HG02885 (cell line): ENCODE data around the gene FLOT2.
"Not testable (repeated sequence)": the region's sequence is repeated elsewhere in the genome, so short reads cannot be mapped to it uniquely, and the experiment has no call there.

Source experiments
- ATAC-seq: cut with Tn5 transposase; IDR thresholded peaks from one replicate; pipeline ENCODE4 v1.9.1; 2021; ENCODE audit warnings: mild to moderate bottlenecking; ENCODE audit not compliant: unreplicated experiment, poor library complexity

Gene FLOT2

DNA sequence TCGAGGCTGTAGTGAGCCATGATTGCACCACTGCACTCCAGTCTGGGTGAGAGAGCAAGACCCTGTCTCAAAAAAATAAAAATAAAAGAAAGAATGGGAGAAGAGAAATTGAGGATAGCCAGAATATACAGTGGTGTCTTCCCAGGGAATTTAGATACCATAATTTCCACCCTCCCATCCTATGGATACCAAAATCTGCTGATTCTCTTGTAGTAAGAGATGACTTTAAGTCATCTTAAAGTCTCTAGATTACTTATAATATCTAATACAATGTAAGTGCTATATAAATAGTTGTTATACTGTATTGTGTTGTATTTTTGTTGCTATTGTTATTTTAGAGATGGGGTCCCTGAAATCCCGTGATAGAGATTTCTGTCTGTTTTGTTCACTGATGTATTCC is 44.2 kb downstream of the FLOT2 start:
- no peak for ATAC-seq

DNA sequence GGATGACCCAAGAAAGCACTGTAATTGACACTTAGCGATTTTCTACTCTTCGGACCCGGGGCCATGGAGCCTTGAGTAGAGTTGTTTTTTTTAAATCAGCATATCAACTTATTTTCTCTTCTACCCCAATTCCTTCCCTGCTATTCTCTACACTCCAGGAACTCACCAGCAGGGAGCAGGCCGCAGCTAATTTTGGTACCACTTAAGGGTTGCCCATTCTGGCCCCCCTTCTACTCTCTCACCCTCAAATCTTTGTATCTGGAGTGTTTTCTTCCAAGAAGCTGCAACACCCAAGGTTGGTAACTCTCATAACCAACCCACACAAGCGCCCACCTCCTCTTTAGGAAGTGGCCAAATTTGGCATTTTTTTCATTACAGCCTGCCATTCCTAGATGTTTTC is 48.3 kb downstream of the FLOT2 start:
- no peak for ATAC-seq

DNA sequence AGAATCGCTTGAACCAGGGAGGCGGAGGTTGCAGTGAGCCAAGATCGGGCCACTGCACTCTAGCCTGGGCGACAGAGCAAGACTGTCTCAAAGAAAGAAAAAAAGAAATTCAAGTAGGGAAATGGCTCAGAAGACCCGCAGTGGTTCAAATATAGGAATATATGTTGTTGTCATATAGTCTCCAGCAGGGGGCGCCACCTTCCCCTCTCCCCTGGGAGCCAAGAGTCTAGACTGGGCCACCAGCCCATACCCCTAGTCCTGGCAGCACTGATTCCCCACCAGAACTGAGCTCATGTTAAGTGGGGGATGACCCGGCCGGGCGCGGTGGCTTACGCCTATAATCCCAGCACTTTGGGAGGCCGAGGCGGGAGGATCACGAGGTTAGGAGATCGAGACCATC is 48.9 kb downstream of the FLOT2 start:
- ATAC-seq = not testable (repeated sequence)

DNA sequence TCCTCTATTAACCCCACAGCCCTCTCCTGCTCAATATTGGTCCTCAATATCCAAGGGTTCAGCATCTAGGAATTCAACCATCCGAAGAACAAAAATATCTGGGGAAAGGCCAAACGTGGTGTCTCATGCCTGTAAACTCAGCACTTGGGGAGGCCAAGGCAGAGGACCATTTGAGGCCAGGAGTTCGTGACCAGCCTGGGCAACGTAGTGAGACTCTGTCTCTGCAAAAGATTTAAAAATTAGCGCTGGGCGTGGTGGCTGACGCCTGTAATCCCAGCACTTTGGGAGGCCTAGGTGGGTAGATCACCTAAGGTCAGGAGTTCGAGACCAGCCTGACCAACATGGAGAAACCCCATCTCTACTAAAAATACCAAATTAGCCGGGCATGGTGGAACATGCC is 50.8 kb downstream of the FLOT2 start:
- not testable (repeated sequence) for ATAC-seq

DNA sequence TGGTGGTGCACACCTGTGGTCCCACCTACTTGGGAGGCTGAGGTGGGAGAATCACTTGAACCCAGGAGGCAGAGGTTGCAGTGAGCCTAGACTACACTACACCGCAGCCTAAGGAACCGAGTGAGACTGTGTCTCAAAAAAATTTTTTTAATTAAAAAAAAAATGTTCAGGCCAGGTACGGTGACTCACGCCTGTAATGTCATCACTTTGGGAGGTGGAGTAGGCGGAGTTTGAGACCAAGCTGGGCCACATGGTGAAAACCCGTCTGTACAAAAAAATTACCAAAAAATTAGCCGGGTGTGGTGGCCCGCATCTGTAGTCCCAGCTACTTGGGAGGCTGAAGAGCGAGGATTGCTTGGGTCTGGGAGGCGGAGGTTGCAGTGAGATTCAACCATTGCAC is 51.3 kb downstream of the FLOT2 start:
- ATAC-seq = no peak

DNA sequence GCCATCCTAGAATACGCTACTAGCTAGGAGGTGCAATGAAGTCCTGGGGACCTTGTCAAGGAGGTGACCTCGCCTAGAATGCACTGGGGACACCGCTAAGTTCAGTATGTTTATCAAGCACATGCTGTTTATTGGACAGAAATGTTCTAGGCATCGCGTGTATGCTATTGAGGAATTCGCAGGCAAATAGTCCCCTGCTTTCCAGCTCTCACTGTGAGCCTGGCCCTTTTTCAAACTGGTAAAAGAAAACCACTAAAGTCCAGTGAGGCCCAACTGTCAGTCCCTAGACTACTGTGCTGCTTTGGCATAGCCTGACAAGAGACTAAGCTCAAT is 53.8 kb downstream of the FLOT2 start:
- ATAC-seq = no peak

DNA sequence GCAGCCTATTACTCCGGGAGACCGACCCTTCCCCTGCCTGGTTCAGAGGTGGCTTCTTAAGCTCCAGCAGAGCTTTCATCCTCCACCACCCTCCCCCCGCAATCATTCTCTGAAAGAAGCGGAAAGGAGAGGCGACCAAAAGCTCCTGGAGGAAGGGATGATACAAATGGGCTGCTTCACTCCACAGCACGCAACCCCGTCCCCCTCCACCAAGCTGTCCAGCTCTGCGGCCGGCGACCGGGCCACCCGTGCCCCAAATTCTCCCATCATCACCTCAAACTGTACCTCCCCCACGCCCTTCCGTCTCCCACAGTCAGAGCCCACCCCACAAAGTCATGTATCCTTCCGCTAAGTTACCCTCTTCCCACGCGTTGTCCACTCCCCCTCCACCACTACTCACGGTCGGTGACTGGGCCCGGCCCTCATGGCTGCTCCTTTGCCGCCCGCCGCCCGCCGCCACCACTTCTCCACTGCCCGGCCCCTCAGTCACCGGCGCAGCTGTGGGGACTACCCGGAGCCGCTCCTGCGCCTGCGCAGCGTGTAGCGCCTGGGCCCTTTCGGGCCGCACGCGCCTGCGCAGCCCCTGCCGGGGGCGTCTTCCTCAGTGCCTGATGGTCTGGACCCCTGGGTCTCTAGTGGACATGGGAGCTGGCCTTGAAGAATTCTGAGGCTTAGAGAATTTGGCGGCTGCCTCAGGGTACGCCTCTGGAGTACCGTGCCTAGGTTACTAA is 55.1 kb downstream of the FLOT2 start, which contains the start of gene FAM222B:
Gene FAM222B (minus strand): TSS at position 509 of the 731 bp plus-strand sequence. CDS start 76,123 bp downstream, outside the sequence.
- peak; percentile 89 for ATAC-seq

DNA sequence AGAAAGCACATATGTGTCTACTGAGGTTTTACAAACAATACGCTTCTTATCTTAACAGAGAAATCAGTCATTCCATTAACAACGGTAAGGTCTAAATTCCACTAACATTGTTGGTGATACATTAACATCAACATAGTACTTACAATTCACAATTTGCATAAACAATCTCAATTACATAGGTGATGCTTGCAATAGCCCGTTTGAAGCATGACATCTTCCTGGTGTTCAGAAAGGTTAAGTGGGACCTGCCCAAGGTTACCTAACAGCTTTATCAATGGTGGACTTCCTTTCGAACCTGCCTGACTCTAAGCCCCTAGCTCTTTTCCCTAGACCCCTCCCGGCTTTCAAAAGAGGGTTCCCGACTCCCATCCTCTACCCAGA is 55.6 kb downstream of the FLOT2 start:
- ATAC-seq = no peak

DNA sequence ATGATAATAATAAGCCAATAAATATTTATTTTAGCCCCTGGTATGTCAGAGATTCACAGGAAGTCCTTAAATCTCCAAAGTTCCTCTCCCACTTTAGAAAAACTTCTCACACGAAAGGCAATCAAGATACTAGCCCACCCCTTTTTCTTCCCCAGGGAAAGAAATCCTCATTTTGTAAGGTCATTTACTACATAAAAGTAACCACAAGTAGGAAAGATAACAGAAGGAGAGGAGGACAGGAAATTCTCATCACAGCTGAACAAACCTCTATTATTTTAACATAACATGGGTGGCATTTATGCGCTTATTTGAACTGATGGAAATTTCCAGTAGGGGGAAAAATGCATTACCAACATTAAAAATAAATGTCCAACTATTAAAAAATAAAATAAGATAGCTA is 58.3 kb downstream of the FLOT2 start:
- no peak for ATAC-seq

DNA sequence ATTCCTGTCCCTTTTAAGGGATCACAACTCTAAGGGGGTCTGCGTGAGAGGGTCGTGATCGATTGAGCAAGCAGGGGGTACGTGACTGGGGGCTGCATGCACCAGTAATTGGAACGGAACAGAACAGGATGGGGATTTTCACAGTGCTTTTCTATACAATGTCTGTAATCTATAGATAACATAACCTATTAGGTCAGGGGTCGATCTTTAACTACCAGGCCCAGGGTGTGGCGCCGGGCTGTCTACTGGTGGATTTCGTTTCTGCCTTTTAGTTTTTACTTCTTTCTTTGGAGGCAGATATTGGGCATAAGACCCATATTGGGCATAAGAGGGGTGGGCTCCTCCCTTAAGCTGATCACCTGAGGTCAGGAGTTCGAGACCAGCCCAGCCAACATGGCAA is 61.0 kb downstream of the FLOT2 start:
- not testable (repeated sequence) for ATAC-seq

DNA sequence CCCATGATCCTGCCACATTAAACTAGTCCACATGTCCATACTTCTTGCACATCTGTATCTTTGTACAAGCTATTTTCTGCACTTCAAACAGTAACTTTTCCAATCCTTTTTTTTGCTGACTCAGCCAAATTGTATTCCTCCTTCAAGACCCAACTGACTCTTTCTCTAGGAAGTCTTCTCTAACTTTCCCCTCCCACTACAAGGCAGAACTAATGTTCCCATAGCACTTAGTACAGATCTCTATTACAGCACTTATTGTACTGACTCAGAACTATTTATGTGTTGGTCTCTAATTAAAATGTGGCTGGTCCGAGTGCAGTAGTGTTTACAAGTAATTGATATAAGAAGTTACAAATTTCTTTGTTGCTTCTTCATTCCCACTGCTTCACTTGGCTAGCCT is 63.1 kb downstream of the FLOT2 start:
- ATAC-seq = no peak
